Mesenchymal stem cell (in vitro differentiated cells and primary cell): ENCODE data around the gene USP43.

Source experiments
- DNase-seq: peaks from one replicate; pipeline ENCODE4 v3.0.0-alpha.2; 2013
- H2AFZ ChIP-seq: one replicate; pipeline ENCODE4 v1.6.1; 2013; ENCODE audit warnings: low read depth, mild to moderate bottlenecking, control low read depth, inconsistent platforms, low read length, moderate library complexity
- H2AK5ac ChIP-seq: 2 replicates; pipeline ENCODE4 v1.6.1; 2013; ENCODE audit warnings: low read length, moderate library complexity, mild to moderate bottlenecking, inconsistent platforms; ENCODE audit not compliant: severe bottlenecking
- H2BK120ac ChIP-seq: one replicate; pipeline ENCODE4 v1.6.1; 2013; ENCODE audit warnings: low read depth, mild to moderate bottlenecking, inconsistent platforms, low read length, moderate library complexity
- H2BK12ac ChIP-seq, 2 experiments: one replicate each; pipeline ENCODE4 v1.6.1; 2013; ENCODE audit warnings: inconsistent platforms in 2 of 2, low read length in 2 of 2, mild to moderate bottlenecking in 2 of 2, moderate library complexity in 2 of 2, control low read depth in 1 of 2
- H2BK15ac ChIP-seq: one replicate; pipeline ENCODE4 v1.6.1; 2013; ENCODE audit warnings: mild to moderate bottlenecking, low read depth, inconsistent platforms; ENCODE audit not compliant: poor library complexity, severe bottlenecking
- H2BK5ac ChIP-seq: 2 replicates; pipeline ENCODE4 v1.6.1; 2013; ENCODE audit warnings: low read depth, mild to moderate bottlenecking, low read length, control low read depth, inconsistent platforms; ENCODE audit not compliant: poor library complexity, severe bottlenecking
- H3K14ac ChIP-seq, 2 experiments: one replicate each; pipeline ENCODE4 v1.6.1; 2013; ENCODE audit warnings: inconsistent platforms in 2 of 2, low read length in 2 of 2, control low read depth in 1 of 2, mild to moderate bottlenecking in 1 of 2, moderate library complexity in 1 of 2
- H3K18ac ChIP-seq, 2 experiments: one replicate each; pipeline ENCODE4 v1.6.1; 2013; ENCODE audit warnings: inconsistent platforms in 2 of 2, low read length in 2 of 2, control low read depth in 1 of 2, low read depth in 1 of 2, mild to moderate bottlenecking in 1 of 2
- H3K23ac ChIP-seq, 2 experiments: one replicate each; pipeline ENCODE4 v1.6.1; 2013; ENCODE audit warnings: inconsistent platforms in 2 of 2, low read length in 2 of 2, mild to moderate bottlenecking in 2 of 2, moderate library complexity in 2 of 2, control low read depth in 1 of 2
- H3K27ac ChIP-seq: 2 replicates; pipeline ENCODE4 v1.5.1; 2013; ENCODE audit warnings: mild to moderate bottlenecking, moderate library complexity, low read length, control low read depth, inconsistent platforms; ENCODE audit not compliant: poor library complexity, severe bottlenecking
- H3K27me3 ChIP-seq, 2 experiments: 2 replicates each; pipeline versions ENCODE4 v1.6.1 to v1.7.0; 2013; ENCODE audit warnings: low read length in 2 of 2, mild to moderate bottlenecking in 2 of 2, moderate library complexity in 2 of 2, control low read depth in 1 of 2, inconsistent platforms in 1 of 2; ENCODE audit not compliant: control insufficient read depth in 1 of 2, insufficient read depth in 1 of 2
- H3K36me3 ChIP-seq, 2 experiments: 2 replicates each; pipeline versions ENCODE4 v1.6.1 to v1.7.0; 2013; ENCODE audit warnings: low read length in 2 of 2, control low read depth in 1 of 2, inconsistent platforms in 1 of 2, low read depth in 1 of 2, mild to moderate bottlenecking in 1 of 2; ENCODE audit not compliant: insufficient read depth in 2 of 2, control insufficient read depth in 1 of 2
- H3K4ac ChIP-seq, 2 experiments: one replicate each; pipeline ENCODE4 v1.6.1; 2013; ENCODE audit warnings: inconsistent platforms in 2 of 2, low read length in 2 of 2, mild to moderate bottlenecking in 2 of 2, moderate library complexity in 2 of 2, control low read depth in 1 of 2, low read depth in 1 of 2
- H3K4me1 ChIP-seq: 2 replicates; pipeline ENCODE4 v1.6.1; 2013; ENCODE audit warnings: low read depth, low read length, control low read depth; ENCODE audit not compliant: control insufficient read depth, insufficient read depth
- H3K4me2 ChIP-seq: 2 replicates; pipeline ENCODE4 v1.6.1; 2013; ENCODE audit warnings: low read length, mild to moderate bottlenecking, inconsistent platforms; ENCODE audit not compliant: poor library complexity, severe bottlenecking
- H3K4me3 ChIP-seq, 2 experiments: 2 replicates each; pipeline versions ENCODE4 v1.5.1 to v1.7.0; 2013; ENCODE audit warnings: low read length in 2 of 2, mild to moderate bottlenecking in 2 of 2, control low read depth in 1 of 2, low read depth in 1 of 2; ENCODE audit not compliant: insufficient read depth in 1 of 2
- H3K79me1 ChIP-seq: replicated peaks from 2 replicates; pipeline ENCODE4 v1.6.1; 2013; ENCODE audit warnings: mild to moderate bottlenecking, control low read depth, low read length, inconsistent platforms; ENCODE audit not compliant: poor library complexity, severe bottlenecking
- H3K9ac ChIP-seq: 2 replicates; pipeline ENCODE4 v1.7.0; 2013; ENCODE audit warnings: mild to moderate bottlenecking, low read length, moderate library complexity
- H3K9me3 ChIP-seq: 2 replicates; pipeline ENCODE4 v1.7.0; 2013; ENCODE audit warnings: mild to moderate bottlenecking, low read length; ENCODE audit not compliant: control insufficient read depth
- H4K8ac ChIP-seq: one replicate; pipeline ENCODE4 v1.6.1; 2013; ENCODE audit warnings: inconsistent platforms, mild to moderate bottlenecking, low read length, moderate library complexity
- H4K91ac ChIP-seq: one replicate; pipeline ENCODE4 v1.6.1; 2013; ENCODE audit warnings: mild to moderate bottlenecking, low read length, inconsistent platforms
- WGBS: methylation state at CpG from one replicate; pipeline ENCODE4 v1.1.7; 2013; ENCODE audit warnings: mixed read lengths; 5-methylcytosine and 5-hydroxymethylcytosine counted together

USP43 gene

GRCh38 chr17:9702914-9703780 is 57.8 kb downstream of the USP43 start:
- H2AFZ ChIP-seq, result no peak overlapping the region
- H3K79me1 ChIP-seq, result peaks cover 4% of the 10 kb centered on the region
- H2BK120ac ChIP-seq, result no peak overlapping the region
- DNase-seq, result no peak
- H3K4me2 ChIP-seq, result no peak overlapping the region
- H3K18ac ChIP-seq, result no peak overlapping the region
- H3K9ac ChIP-seq, result no peak overlapping the region
- no peak overlapping the region for H3K27ac ChIP-seq
- no peak overlapping the region for H2AK5ac ChIP-seq
- H3K9me3 ChIP-seq, result no peaks in the 10 kb centered on the region
- no peak overlapping the region for H3K23ac ChIP-seq
- no peak overlapping the region for H3K4me3 ChIP-seq
- H2BK5ac ChIP-seq, result no peak overlapping the region
- no peak overlapping the region for H3K14ac ChIP-seq
- H3K27me3 ChIP-seq, result no peaks in the 10 kb centered on the region
- no peak overlapping the region for H3K4ac ChIP-seq
- WGBS, result 82% methylated on average over 14 of the region's 15 CpGs
- H4K91ac ChIP-seq, result no peak overlapping the region
- H2BK12ac ChIP-seq, result no peak overlapping the region
- H2BK15ac ChIP-seq, result no peak overlapping the region
- H3K36me3 ChIP-seq, result peaks cover 0 to 30% of the 10 kb centered on the region in 2 experiments
- peaks cover 11% of the 10 kb centered on the region for H3K4me1 ChIP-seq
- H4K8ac ChIP-seq, result no peak overlapping the region

DNA sequence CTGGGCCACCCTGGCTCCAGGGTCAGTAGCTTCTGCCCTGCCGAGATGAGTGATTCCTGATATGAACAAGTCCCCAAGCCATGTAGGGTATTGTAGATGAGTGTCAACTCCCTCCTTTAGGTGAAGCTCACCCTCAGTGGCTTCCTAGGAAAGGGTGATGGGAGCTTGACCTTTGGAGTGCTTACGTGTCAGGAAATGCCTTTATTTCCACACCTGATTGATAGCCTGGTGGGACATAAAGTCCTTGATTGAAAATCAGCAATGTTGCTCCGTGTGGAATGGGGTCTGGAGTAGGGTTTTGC is 58.4 kb downstream of the USP43 start:
- no peak overlapping the region for H3K14ac ChIP-seq
- no peak overlapping the region for H3K27ac ChIP-seq
- peaks cover 11% of the 10 kb centered on the region for H3K4me1 ChIP-seq
- peaks cover 4% of the 10 kb centered on the region for H3K79me1 ChIP-seq
- H3K4ac ChIP-seq, result no peak overlapping the region
- no peak overlapping the region for H2BK5ac ChIP-seq
- no peak overlapping the region for H3K9ac ChIP-seq
- no peak overlapping the region for H3K4me2 ChIP-seq
- H3K4me3 ChIP-seq, result no peak overlapping the region
- H2AK5ac ChIP-seq, result no peak overlapping the region
- no peak overlapping the region for H2BK15ac ChIP-seq
- no peak overlapping the region for H2BK12ac ChIP-seq
- no peak overlapping the region for H2AFZ ChIP-seq
- no peak overlapping the region for H2BK120ac ChIP-seq
- no peaks in the 10 kb centered on the region for H3K27me3 ChIP-seq
- H4K8ac ChIP-seq, result no peak overlapping the region
- no peak overlapping the region for H4K91ac ChIP-seq
- no peak overlapping the region for H3K23ac ChIP-seq
- 78% methylated on average over 3 of the region's 3 CpGs for WGBS
- H3K18ac ChIP-seq, result no peak overlapping the region
- peaks cover 0 to 30% of the 10 kb centered on the region in 2 experiments for H3K36me3 ChIP-seq
- no peak for DNase-seq
- H3K9me3 ChIP-seq, result no peaks in the 10 kb centered on the region

GRCh38 chr17:9705745-9706144 is 60.4 kb downstream of the USP43 start:
- H2BK120ac ChIP-seq, result no peak overlapping the region
- H2BK5ac ChIP-seq, result no peak overlapping the region
- no peak overlapping the region for H2BK15ac ChIP-seq
- no CpG with 5 or more reads among the region's 1 CpG for WGBS
- no peak overlapping the region for H2BK12ac ChIP-seq
- peaks cover 4% of the 10 kb centered on the region for H3K79me1 ChIP-seq
- no peak overlapping the region for H3K4me3 ChIP-seq
- no peaks in the 10 kb centered on the region for H3K9me3 ChIP-seq
- H3K4me1 ChIP-seq, result peaks cover 14% of the 10 kb centered on the region
- no peak overlapping the region for H3K18ac ChIP-seq
- no peak overlapping the region for H4K91ac ChIP-seq
- H2AFZ ChIP-seq, result no peak overlapping the region
- DNase-seq, result no peak
- H3K9ac ChIP-seq, result no peak overlapping the region
- H3K4me2 ChIP-seq, result no peak overlapping the region
- no peak overlapping the region for H4K8ac ChIP-seq
- no peak overlapping the region for H3K27ac ChIP-seq
- peaks cover 0 to 26% of the 10 kb centered on the region in 2 experiments for H3K36me3 ChIP-seq
- H3K23ac ChIP-seq, result no peak overlapping the region
- no peak overlapping the region for H3K4ac ChIP-seq
- no peak overlapping the region for H2AK5ac ChIP-seq
- H3K14ac ChIP-seq, result no peak overlapping the region
- H3K27me3 ChIP-seq, result no peaks in the 10 kb centered on the region

GRCh38 chr17:9707948-9708347 is 62.6 kb downstream of the USP43 start:
- Histone ChIP-seq H2BK5ac (no peak overlapping the region), H3K27me3 (peaks cover 0 to 8% of the 10 kb centered on the region in 2 experiments)
- 93% methylated on average over 4 of the region's 4 CpGs for WGBS

More at GRCh38 chr17:9707948-9708347, 62.6 kb downstream of the USP43 start:
- H2BK12ac ChIP-seq, result no peak overlapping the region
- H3K4me1 ChIP-seq, result peaks cover 3% of the 10 kb centered on the region
- H3K4me2 ChIP-seq, result no peak overlapping the region
- no peak overlapping the region for H3K14ac ChIP-seq
- no peak for DNase-seq
- no peak overlapping the region for H2AK5ac ChIP-seq
- H2BK120ac ChIP-seq, result no peak overlapping the region
- no peak overlapping the region for H3K18ac ChIP-seq
- no peak overlapping the region for H4K91ac ChIP-seq
- H3K9ac ChIP-seq, result no peak overlapping the region
- no peaks in the 10 kb centered on the region for H3K9me3 ChIP-seq
- peaks cover 0 to 21% of the 10 kb centered on the region in 2 experiments for H3K36me3 ChIP-seq
- H3K4ac ChIP-seq, result no peak overlapping the region
- no peak overlapping the region for H2BK15ac ChIP-seq
- H2AFZ ChIP-seq, result no peak overlapping the region
- H3K79me1 ChIP-seq, result peaks cover 4% of the 10 kb centered on the region
- H3K4me3 ChIP-seq, result no peak overlapping the region
- H3K23ac ChIP-seq, result no peak overlapping the region
- H3K27ac ChIP-seq, result no peak overlapping the region
- no peak overlapping the region for H4K8ac ChIP-seq
